Tibial nerve (tissue), 3 donors: Measurements from ENCODE around the gene DYNLRB1.

ENCODE experiments used
- CTCF ChIP-seq, 5 experiments: fragments of 200-600 bp in 3 of 5; fragments of 450-650 bp in 2 of 5; sonication (generic) in 3 of 5; IDR thresholded peaks; one replicate each; pipeline ENCODE4 v1.5.1; 2016 to 2019; ENCODE audit warnings: antibody characterized with exemption in 5 of 5, mild to moderate bottlenecking in 3 of 5, moderate library complexity in 2 of 5
- POLR2A ChIP-seq, 2 donors: fragments of 450-650 bp; IDR thresholded peaks; one replicate each; pipeline ENCODE4 v1.6.1; 2017; ENCODE audit warnings: antibody characterized with exemption in 2 of 2, mild to moderate bottlenecking in 2 of 2, moderate library complexity in 2 of 2

GRCh38 chr20:34583544-34583943 lies 67.3 kb downstream of the DYNLRB1 start:
- TF ChIP-seq CTCF (IDR thresholded peaks at IDR 0.05), result no peak
- no peak for TF ChIP-seq POLR2A (IDR thresholded peaks at IDR 0.05)
